Fibroblast of lung (primary cell): ENCODE measurements around the gene GIPC3.

Experiments used
- CTCF ChIP-seq, 2 donors: IDR thresholded peaks in 1 of 2; conservative IDR thresholded peaks in 1 of 2; 1 replicate in 1 of 2; 2 replicates in 1 of 2; pipeline ENCODE4 v1.5.1; 2011 to 2012; ENCODE audit warnings: low read length in 2 of 2, control low read depth in 1 of 2, inconsistent platforms in 1 of 2, low read depth in 1 of 2, mild to moderate bottlenecking in 1 of 2
- EZH2 ChIP-seq: IDR thresholded peaks from 2 replicates; pipeline ENCODE4 v1.5.1; 2012; ENCODE audit warnings: low read length, control low read depth, mild to moderate bottlenecking; ENCODE audit errors: missing control alignments

- peak in 1 of 2 donors; percentile 5 for TF ChIP-seq CTCF (conservative IDR thresholded peaks at IDR 0.05 in 1 of 2, IDR thresholded peaks at IDR 0.05 in 1 of 2; ENCODE audit: low read depth in 1 of 2, low read length in 2 of 2)
- TF ChIP-seq EZH2: no peak
These were observed 7.9 kb downstream of the GIPC3 start for GRCh38 chr19:3593156-3593555.
